ENCODE results near the gene RBM10. TPM values are rescaled to one million over a fixed set of nuclear protein-coding genes. Genes with fewer than 3 reads are reported as not detected.

RBM10 gene
- total and polyA plus RNA-seq, 2 of the 13 experiments (the other 11 are each of a cell fraction or from before 2014, with no cell fraction given) = 15.9 to 43.1 TPM

GRCh38 chrX:47233333-47234113 is 88.5 kb downstream of the RBM10 start (continued):
- TF ChIP-seq, protein P1, sequence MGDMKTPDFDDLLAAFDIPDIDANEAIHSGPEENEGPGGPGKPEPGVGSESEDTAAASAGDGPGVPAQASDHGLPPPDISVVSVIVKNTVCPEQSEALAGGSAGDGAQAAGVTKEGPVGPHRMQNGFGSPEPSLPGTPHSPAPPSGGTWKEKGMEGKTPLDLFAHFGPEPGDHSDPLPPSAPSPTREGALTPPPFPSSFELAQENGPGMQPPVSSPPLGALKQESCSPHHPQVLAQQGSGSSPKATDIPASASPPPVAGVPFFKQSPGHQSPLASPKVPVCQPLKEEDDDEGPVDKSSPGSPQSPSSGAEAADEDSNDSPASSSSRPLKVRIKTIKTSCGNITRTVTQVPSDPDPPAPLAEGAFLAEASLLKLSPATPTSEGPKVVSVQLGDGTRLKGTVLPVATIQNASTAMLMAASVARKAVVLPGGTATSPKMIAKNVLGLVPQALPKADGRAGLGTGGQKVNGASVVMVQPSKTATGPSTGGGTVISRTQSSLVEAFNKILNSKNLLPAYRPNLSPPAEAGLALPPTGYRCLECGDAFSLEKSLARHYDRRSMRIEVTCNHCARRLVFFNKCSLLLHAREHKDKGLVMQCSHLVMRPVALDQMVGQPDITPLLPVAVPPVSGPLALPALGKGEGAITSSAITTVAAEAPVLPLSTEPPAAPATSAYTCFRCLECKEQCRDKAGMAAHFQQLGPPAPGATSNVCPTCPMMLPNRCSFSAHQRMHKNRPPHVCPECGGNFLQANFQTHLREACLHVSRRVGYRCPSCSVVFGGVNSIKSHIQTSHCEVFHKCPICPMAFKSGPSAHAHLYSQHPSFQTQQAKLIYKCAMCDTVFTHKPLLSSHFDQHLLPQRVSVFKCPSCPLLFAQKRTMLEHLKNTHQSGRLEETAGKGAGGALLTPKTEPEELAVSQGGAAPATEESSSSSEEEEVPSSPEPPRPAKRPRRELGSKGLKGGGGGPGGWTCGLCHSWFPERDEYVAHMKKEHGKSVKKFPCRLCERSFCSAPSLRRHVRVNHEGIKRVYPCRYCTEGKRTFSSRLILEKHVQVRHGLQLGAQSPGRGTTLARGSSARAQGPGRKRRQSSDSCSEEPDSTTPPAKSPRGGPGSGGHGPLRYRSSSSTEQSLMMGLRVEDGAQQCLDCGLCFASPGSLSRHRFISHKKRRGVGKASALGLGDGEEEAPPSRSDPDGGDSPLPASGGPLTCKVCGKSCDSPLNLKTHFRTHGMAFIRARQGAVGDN (CRISPR knock-in tag; IDR thresholded peaks at IDR 0.05) = peak; percentile 1; the same call in 1 of the 2 replicates
- TF ChIP-seq NFATC3 (CRISPR knock-in tag; IDR thresholded peaks at IDR 0.05) = no peak
- no peak for TF ChIP-seq ZNF589 (CRISPR knock-in tag; conservative IDR thresholded peaks at IDR 0.05)
- no peak for TF ChIP-seq MED8 (CRISPR knock-in tag; IDR thresholded peaks at IDR 0.05; ENCODE audit: insufficient replicate concordance)
- no peak for TF ChIP-seq PITX1 (CRISPR knock-in tag; IDR thresholded peaks at IDR 0.05)
- TF ChIP-seq, protein P2, sequence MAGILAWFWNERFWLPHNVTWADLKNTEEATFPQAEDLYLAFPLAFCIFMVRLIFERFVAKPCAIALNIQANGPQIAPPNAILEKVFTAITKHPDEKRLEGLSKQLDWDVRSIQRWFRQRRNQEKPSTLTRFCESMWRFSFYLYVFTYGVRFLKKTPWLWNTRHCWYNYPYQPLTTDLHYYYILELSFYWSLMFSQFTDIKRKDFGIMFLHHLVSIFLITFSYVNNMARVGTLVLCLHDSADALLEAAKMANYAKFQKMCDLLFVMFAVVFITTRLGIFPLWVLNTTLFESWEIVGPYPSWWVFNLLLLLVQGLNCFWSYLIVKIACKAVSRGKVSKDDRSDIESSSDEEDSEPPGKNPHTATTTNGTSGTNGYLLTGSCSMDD (CRISPR knock-in tag; IDR thresholded peaks at IDR 0.05) = no peak
- TF ChIP-seq ZNF777 (CRISPR knock-in tag; IDR thresholded peaks at IDR 0.05) = 0 out of 2 replicates have a peak, but pooled peaks have one; percentile 10
- peak; percentile 34 to 37; a peak in 1 of 4 replicates for TF ChIP-seq POLR2A (IDR thresholded peaks at IDR 0.05; ENCODE audit: insufficient read depth in 1 of 2, low read depth in 2 of 2, low read length in 2 of 2)
- TF ChIP-seq ZNF44 (CRISPR knock-in tag; IDR thresholded peaks at IDR 0.05) = no peak
- no peak for TF ChIP-seq ZNF30 (CRISPR knock-in tag; IDR thresholded peaks at IDR 0.05)
- peak; percentile 53 for TF ChIP-seq POLR2G (IDR thresholded peaks at IDR 0.05; ENCODE audit: low read depth, low read length)
- TF ChIP-seq IKZF4 (CRISPR knock-in tag; IDR thresholded peaks at IDR 0.05; ENCODE audit: borderline replicate concordance, low read depth, not compliant biosample characterization) = no peak
- TF ChIP-seq, protein P3, sequence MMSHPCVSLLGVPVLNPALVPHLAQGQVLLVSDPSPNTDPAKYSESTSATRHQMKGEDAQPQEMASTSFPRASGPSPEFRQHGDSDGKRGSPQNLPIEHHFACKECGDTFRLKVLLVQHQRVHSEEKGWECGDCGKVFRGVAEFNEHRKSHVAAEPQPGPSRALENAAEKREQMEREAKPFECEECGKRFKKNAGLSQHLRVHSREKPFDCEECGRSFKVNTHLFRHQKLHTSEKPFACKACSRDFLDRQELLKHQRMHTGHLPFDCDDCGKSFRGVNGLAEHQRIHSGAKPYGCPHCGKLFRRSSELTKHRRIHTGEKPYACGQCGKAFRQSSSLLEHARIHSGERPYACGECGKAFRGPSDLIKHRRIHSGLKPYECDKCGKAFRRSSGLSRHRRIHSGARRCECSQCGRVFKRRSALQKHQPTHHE (CRISPR knock-in tag; IDR thresholded peaks at IDR 0.05; ENCODE audit: borderline replicate concordance) = no peak
- no peak for TF ChIP-seq ISX (CRISPR knock-in tag; conservative IDR thresholded peaks at IDR 0.05)
- no peak for TF ChIP-seq ZNF510 (CRISPR knock-in tag; IDR thresholded peaks at IDR 0.05; ENCODE audit: low read depth)
- no peak for TF ChIP-seq ZNF124 (CRISPR knock-in tag; IDR thresholded peaks at IDR 0.05)
- no peak for TF ChIP-seq ZNF552 (CRISPR knock-in tag; IDR thresholded peaks at IDR 0.05; ENCODE audit: borderline replicate concordance)
- TF ChIP-seq ZBTB4 (CRISPR knock-in tag; IDR thresholded peaks at IDR 0.05; ENCODE audit: borderline replicate concordance) = no peak
- TF ChIP-seq AGO1 (IDR thresholded peaks at IDR 0.05; ENCODE audit: low read depth, low read length, poor library complexity, severe bottlenecking) = no peak
- TF ChIP-seq ERF (CRISPR knock-in tag; IDR thresholded peaks at IDR 0.05) = 0 out of 2 replicates have a peak, but pooled peaks have one; percentile 13

All from HepG2 (cell line).